Adrenal gland (tissue), 12 donors: ENCODE data around the gene PRKG1. TPM values are rescaled to one million over a fixed set of nuclear protein-coding genes. Genes with fewer than 3 reads are reported as not detected.

Experiments used
- DNase-seq, 7 donors: peaks; one replicate each; pipeline ENCODE4 v3.0.0-alpha.2; 2019 to 2020
- H3K27ac ChIP-seq, 5 donors: fragments of 200-600 bp; sonication (generic) in 4 of 5; 1 replicate in 3 of 5; 2 replicates in 2 of 5; pipeline versions ENCODE4 v1.5.1 to v1.8.0; 2016 to 2020; ENCODE audit warnings: mild to moderate bottlenecking in 1 of 5
- H3K27me3 ChIP-seq: fragments of 200-600 bp; 2 replicates; pipeline ENCODE4 v1.8.0; 2021
- H3K36me3 ChIP-seq, 2 donors: fragments of 200-600 bp; replicated peaks in 1 of 2; 1 replicate in 1 of 2; 2 replicates in 1 of 2; pipeline versions ENCODE4 v1.5.1 to v1.8.0; 2018 to 2022
- H3K4me1 ChIP-seq, 2 donors: fragments of 200-600 bp; replicated peaks in 1 of 2; 1 replicate in 1 of 2; 2 replicates in 1 of 2; pipeline versions ENCODE4 v1.5.1 to v1.8.0; 2018 to 2021
- H3K4me3 ChIP-seq, 4 donors: fragments of 200-600 bp; sonication (generic) in 3 of 4; one replicate each; pipeline ENCODE4 v1.5.1; 2016 to 2018
- H3K9me3 ChIP-seq, 3 donors: fragments of 200-600 bp; sonication (generic) in 1 of 3; replicated peaks in 1 of 3; 1 replicate in 2 of 3; 2 replicates in 1 of 3; pipeline versions ENCODE4 v1.5.1 to v1.8.0; 2016 to 2021
- CTCF ChIP-seq, 6 experiments: fragments of 450-650 bp in 4 of 6; fragments of 200-600 bp in 2 of 6; sonication (generic) in 1 of 6; IDR thresholded peaks; 1 replicate in 5 of 6; 2 replicates in 1 of 6; pipeline versions ENCODE4 v1.5.1 to v1.8.0; 2016 to 2021; ENCODE audit warnings: antibody characterized with exemption in 6 of 6, mild to moderate bottlenecking in 2 of 6, moderate library complexity in 1 of 6
- POLR2A ChIP-seq, 2 donors: fragments of 450-650 bp; IDR thresholded peaks; one replicate each; pipeline ENCODE4 v1.6.1; 2017; ENCODE audit warnings: antibody characterized with exemption in 2 of 2, mild to moderate bottlenecking in 2 of 2, moderate library complexity in 1 of 2
- WGBS, 4 donors: extraction: QIAGEN DNeasy Blood & Tissue Kit in 2 of 4; methylation state at CpG; one replicate each; pipeline versions ENCODE4 v1.1.5 to v1.1.7; 2013 to 2017; 5-methylcytosine and 5-hydroxymethylcytosine counted together
- intact Hi-C, 2 donors: fragments of 100-400 bp; cut with DNase I; formaldehyde crosslinking; loops; one replicate each; pipeline versions ENCODE4 v1.14.1 to v1.15.0; 2022 to 2023
- polyA plus RNA-seq, 3 donors: library from polyadenylated mRNA; stranded (reverse); fragments of 200-250 nt in 2 of 3; fragments of 350-450 nt in 1 of 3; fragmentation: Illumina TruSeq in 1 of 3; extraction: RNeasy Lipid Tissue Mini Kit (QIAGEN cat#74804) in 1 of 3; gene quantifications; one replicate each; pipeline ENCODE4 v1.2.3, GENCODE V29; 2013 to 2014
- total RNA-seq, 9 donors: library from RNA; depleted of rRNA in 4 of 9; stranded (reverse); fragments of >200 nt in 4 of 9; fragments of 120-200 nt in 1 of 9; fragmentation: NEBNext Ultra II Directional in 1 of 9; extraction: Animal tissue kit (Norgen Biotek cat#: 25700) in 1 of 9; gene quantifications; one replicate each; pipeline versions ENCODE4 v1.1.0 to v1.2.4, GENCODE V29; 2013 to 2023
- donor health status: healthy with polysubstance abuse.
- donor health status: Bipolar disorder and iron deficiency.
- donor health status: DM: yes; HTN: yes; CAD: no.
- donor health status: DM: no; HTN: no; CAD: no.
- donor health status: DM: no; HTN: no; CAD: no.
- donor health status: DM: yes; HTN: yes; CAD: no.

PRKG1 gene
- total and polyA plus RNA-seq, 12 donors = 6.9 to 104 (median 29.7) TPM

GRCh38 chr10:51168086-51168815 is 94.0 kb downstream of the PRKG1 start:
- Histone ChIP-seq H3K27me3 (no peaks in the 10 kb centered on the region), H3K36me3 (no peaks in the 10 kb centered on the region), H3K4me3 (no peak overlapping the region), H3K27ac (no peak overlapping the region), H3K9me3 (no peaks in the 10 kb centered on the region), H3K4me1 (no peaks in the 10 kb centered on the region)
- TF ChIP-seq CTCF (IDR thresholded peaks at IDR 0.05) (no peak), POLR2A (IDR thresholded peaks at IDR 0.05) (no peak)
- intact Hi-C loops = no loop called here
- 83 to 95% (median 89%) methylated on average over 2 of the region's 2 CpGs for WGBS, 4 donors
- no peak for DNase-seq

- intact Hi-C loops = no loop called here
- TF ChIP-seq CTCF (IDR thresholded peaks at IDR 0.05) (no peak), POLR2A (IDR thresholded peaks at IDR 0.05) (no peak)
- Histone ChIP-seq H3K4me3 (no peak overlapping the region), H3K36me3 (no peaks in the 10 kb centered on the region), H3K27ac (no peak overlapping the region), H3K9me3 (no peaks in the 10 kb centered on the region), H3K4me1 (no peaks in the 10 kb centered on the region), H3K27me3 (no peaks in the 10 kb centered on the region)
- no peak for DNase-seq
- 83 to 93% (median 88%) methylated on average over 1 of the region's 1 CpG for WGBS, 4 donors
Measured at GRCh38 chr10:51169111-51169510, 94.8 kb downstream of the PRKG1 start.

- Histone ChIP-seq H3K4me1 (no peaks in the 10 kb centered on the region), H3K4me3 (no peak overlapping the region)
- intact Hi-C loops = no loop called here
Measured at GRCh38 chr10:51170518-51171245, 96.4 kb downstream of the PRKG1 start.

More at GRCh38 chr10:51170518-51171245, 96.4 kb downstream of the PRKG1 start:
- H3K36me3 ChIP-seq = no peaks in the 10 kb centered on the region
- H3K9me3 ChIP-seq = no peaks in the 10 kb centered on the region
- WGBS, 4 donors = 67 to 88% (median 71%) methylated on average over 2 of the region's 2 CpGs
- H3K27ac ChIP-seq = peak overlapping the region in 1 of 5 donors; percentile 0
- TF ChIP-seq CTCF (IDR thresholded peaks at IDR 0.05) (no peak), POLR2A (IDR thresholded peaks at IDR 0.05) (no peak)
- no peak for DNase-seq
- no peaks in the 10 kb centered on the region for H3K27me3 ChIP-seq
